Adipose tissue (tissue), 3 donors: ENCODE results near the gene YLPM1. TPM values are rescaled to one million over a fixed set of nuclear protein-coding genes. Genes with fewer than 3 reads are reported as not detected.

Experiments
- H3K27ac ChIP-seq: one replicate; pipeline ENCODE4 v1.5.1; 2013; ENCODE audit warnings: low read depth, low read length
- WGBS, 3 donors: extraction: QIAGEN DNeasy Blood & Tissue Kit; methylation state at CpG; one replicate each; pipeline ENCODE4 v1.1.7; 2013; 5-methylcytosine and 5-hydroxymethylcytosine counted together
- polyA plus RNA-seq, 3 donors: library from polyadenylated mRNA; stranded (reverse); fragments of 200-250 nt; gene quantifications; one replicate each; pipeline ENCODE4 v1.2.3, GENCODE V29; 2013
- donor health status: healthy with polysubstance abuse.
- donor health status: Bipolar disorder and iron deficiency.
- donor health status: healthy.

Gene YLPM1
- polyA plus RNA-seq, 3 donors, result 10.3 to 28.9 (median 17.9) TPM

- WGBS, 3 donors, result 82 to 85% (median 83%) methylated on average over 7 of the region's 7 CpGs
- no peak overlapping the region for H3K27ac ChIP-seq
These were observed 72.6 kb downstream of the YLPM1 start for GRCh38 chr14:74835645-74836250.

- 70 to 95% (median 80%) methylated on average over 1 of the region's 1 CpG for WGBS, 3 donors
- H3K27ac ChIP-seq, result no peak overlapping the region
These were observed 73.3 kb downstream of the YLPM1 start for GRCh38 chr14:74836251-74836960.

- 24 to 75% (median 27%) methylated on average over 2 of the region's 2 CpGs for WGBS, 3 donors
- no peak overlapping the region for H3K27ac ChIP-seq
These were observed 75.0 kb downstream of the YLPM1 start for GRCh38 chr14:74838166-74838565.

GRCh38 chr14:74840603-74841030, 77.5 kb downstream of the YLPM1 start:
- WGBS, 3 donors, result 86 to 95% (median 93%) methylated on average over 5 of the region's 5 CpGs

GRCh38 chr14:74841230-74842207, 78.4 kb downstream of the YLPM1 start:
- no peak overlapping the region for H3K27ac ChIP-seq
- WGBS, 3 donors, result 69 to 83% (median 82%) methylated on average over 4 of the region's 4 CpGs

More at GRCh38 chr14:74840603-74841030, 77.5 kb downstream of the YLPM1 start:
- no peak overlapping the region for H3K27ac ChIP-seq

GRCh38 chr14:74843653-74844052, 80.5 kb downstream of the YLPM1 start:
- no peak overlapping the region for H3K27ac ChIP-seq

- 38 to 68% (median 55%) methylated on average over 3 of the region's 3 CpGs for WGBS, 3 donors
- H3K27ac ChIP-seq, result no peak overlapping the region
These were observed 83.1 kb downstream of the YLPM1 start for GRCh38 chr14:74846168-74846567.

- H3K27ac ChIP-seq, result no peak overlapping the region
- 93 to 100% (median 94%) methylated on average over 1 of the region's 1 CpG for WGBS, 3 donors
These were observed 84.0 kb downstream of the YLPM1 start for GRCh38 chr14:74846968-74847665.

GRCh38 chr14:74848768-74849167, 85.7 kb downstream of the YLPM1 start:
- H3K27ac ChIP-seq, result no peak overlapping the region
- WGBS, 3 donors, result 74 to 93% (median 89%) methylated on average over 2 of the region's 2 CpGs

GRCh38 chr14:74852922-74853530, 89.9 kb downstream of the YLPM1 start:
- H3K27ac ChIP-seq, result no peak overlapping the region

GRCh38 chr14:74853581-74853980, 90.5 kb downstream of the YLPM1 start:
- 37 to 45% (median 42%) methylated on average over 4 of the region's 4 CpGs for WGBS, 3 donors
- H3K27ac ChIP-seq, result no peak overlapping the region

More at GRCh38 chr14:74852922-74853530, 89.9 kb downstream of the YLPM1 start:
- WGBS, 3 donors, result 40 to 72% (median 51%) methylated on average over 2 of the region's 2 CpGs

GRCh38 chr14:74855021-74855420, 91.9 kb downstream of the YLPM1 start:
- no peak overlapping the region for H3K27ac ChIP-seq
- WGBS, 3 donors, result 57 to 67% (median 60%) methylated on average over 7 of the region's 7 CpGs

- no peak overlapping the region for H3K27ac ChIP-seq
- WGBS, 3 donors, result 70 to 80% (median 78%) methylated on average over 4 of the region's 4 CpGs
These were observed 92.8 kb downstream of the YLPM1 start for GRCh38 chr14:74855945-74856344.

- no peak overlapping the region for H3K27ac ChIP-seq
- 81 to 90% (median 88%) methylated on average over 1 of the region's 1 CpG for WGBS, 3 donors
These were observed 93.2 kb downstream of the YLPM1 start for GRCh38 chr14:74856366-74856765.

GRCh38 chr14:74858022-74858421, 94.9 kb downstream of the YLPM1 start:
- WGBS, 3 donors, result 61 to 85% (median 84%) methylated on average over 1 of the region's 1 CpG

GRCh38 chr14:74859757-74860552, 96.8 kb downstream of the YLPM1 start:
- H3K27ac ChIP-seq, result no peak overlapping the region
- WGBS, 3 donors, result 58 to 71% (median 71%) methylated on average over 10 of the region's 10 CpGs

More at GRCh38 chr14:74858022-74858421, 94.9 kb downstream of the YLPM1 start:
- H3K27ac ChIP-seq, result no peak overlapping the region
